ENCODE data around the gene ZNF860.

GRCh38 chr3:31974471-31974870 is 7.1 kb upstream of the ZNF860 start:
- TF ChIP-seq CTCF (IDR thresholded peaks at IDR 0.05) (no peak), POLR2A (IDR thresholded peaks at IDR 0.05) (no peak)

Measured in adrenal gland (tissue), 5 donors.